GM19025 (cell line): ENCODE data around the gene SCAF1.
"Not testable (repeated sequence)": the region's sequence is repeated elsewhere in the genome, so short reads cannot be mapped to it uniquely, and the experiment has no call there.

Experiments used
- ATAC-seq: cut with Tn5 transposase; IDR thresholded peaks from one replicate; pipeline ENCODE4 v1.9.1; 2021; ENCODE audit warnings: mild to moderate bottlenecking, low read depth, moderate library complexity; ENCODE audit not compliant: unreplicated experiment

The SCAF1 gene

DNA sequence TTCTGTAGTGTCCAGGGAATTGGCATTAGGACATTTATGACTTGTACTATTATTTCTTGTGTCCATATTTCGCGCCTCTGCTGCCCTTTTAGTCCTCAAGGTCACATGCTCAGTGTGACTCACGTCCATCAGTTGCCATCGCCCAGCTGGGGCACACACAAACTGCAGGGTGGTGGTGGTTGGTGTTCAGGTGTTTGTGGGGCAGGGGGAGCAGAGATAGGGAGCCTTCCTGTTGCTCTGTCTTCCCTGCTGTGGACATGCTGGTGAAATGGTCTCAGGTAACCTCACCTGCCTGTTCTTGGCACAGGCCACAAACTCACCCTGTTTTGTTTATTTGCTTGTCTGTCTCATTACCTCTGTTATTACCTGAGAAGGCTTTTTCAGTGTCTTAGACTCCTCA lies 28.6 kb upstream of the SCAF1 start:
- ATAC-seq, result no peak

GRCh38 chr19:49614096-49614833 lies 27.7 kb upstream of the SCAF1 start:
- no peak for ATAC-seq

DNA sequence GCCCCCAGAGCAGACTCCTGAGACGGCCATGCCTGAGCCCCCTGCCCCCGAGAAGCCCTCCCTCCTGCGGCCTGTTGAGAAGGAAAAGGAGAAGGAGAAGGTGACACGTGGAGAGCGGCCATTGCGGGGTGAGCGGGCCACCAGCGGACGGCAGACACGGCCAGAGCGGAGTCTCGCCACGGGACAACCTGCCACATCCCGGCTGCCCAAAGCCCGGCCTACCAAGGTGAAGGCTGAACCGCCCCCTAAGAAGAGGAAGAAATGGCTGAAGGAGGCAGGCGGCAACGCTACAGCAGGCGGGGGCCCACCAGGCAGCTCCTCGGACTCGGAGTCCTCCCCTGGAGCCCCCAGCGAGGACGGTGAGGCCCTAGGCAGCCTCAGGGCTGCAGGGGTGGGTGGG lies 26.1 kb upstream of the SCAF1 start:
- ATAC-seq, result no peak

- ATAC-seq, result no peak
Observed at GRCh38 chr19:49616532-49616931, 25.5 kb upstream of the SCAF1 start.

DNA sequence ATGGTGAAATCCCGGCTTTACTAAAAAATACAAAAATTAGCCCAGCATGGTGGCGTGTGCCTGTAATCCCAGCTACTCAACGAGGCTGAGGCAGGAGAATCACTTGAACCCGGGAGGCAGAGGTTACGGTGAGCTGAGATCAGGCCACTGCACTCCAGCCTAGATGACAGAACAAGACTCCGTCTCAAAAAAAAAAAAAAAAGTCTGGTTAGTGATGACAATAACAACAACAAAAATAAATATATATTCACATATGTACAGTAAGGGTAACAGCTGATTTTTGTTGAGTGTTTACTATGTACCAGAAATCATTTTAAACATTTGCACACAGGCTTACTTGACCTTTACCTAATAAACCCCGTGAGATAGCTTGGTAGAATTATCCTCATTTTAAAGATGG lies 25.1 kb upstream of the SCAF1 start:
- ATAC-seq, result no peak

- not testable (repeated sequence) for ATAC-seq
Observed at GRCh38 chr19:49617860-49618259, 24.1 kb upstream of the SCAF1 start.

DNA sequence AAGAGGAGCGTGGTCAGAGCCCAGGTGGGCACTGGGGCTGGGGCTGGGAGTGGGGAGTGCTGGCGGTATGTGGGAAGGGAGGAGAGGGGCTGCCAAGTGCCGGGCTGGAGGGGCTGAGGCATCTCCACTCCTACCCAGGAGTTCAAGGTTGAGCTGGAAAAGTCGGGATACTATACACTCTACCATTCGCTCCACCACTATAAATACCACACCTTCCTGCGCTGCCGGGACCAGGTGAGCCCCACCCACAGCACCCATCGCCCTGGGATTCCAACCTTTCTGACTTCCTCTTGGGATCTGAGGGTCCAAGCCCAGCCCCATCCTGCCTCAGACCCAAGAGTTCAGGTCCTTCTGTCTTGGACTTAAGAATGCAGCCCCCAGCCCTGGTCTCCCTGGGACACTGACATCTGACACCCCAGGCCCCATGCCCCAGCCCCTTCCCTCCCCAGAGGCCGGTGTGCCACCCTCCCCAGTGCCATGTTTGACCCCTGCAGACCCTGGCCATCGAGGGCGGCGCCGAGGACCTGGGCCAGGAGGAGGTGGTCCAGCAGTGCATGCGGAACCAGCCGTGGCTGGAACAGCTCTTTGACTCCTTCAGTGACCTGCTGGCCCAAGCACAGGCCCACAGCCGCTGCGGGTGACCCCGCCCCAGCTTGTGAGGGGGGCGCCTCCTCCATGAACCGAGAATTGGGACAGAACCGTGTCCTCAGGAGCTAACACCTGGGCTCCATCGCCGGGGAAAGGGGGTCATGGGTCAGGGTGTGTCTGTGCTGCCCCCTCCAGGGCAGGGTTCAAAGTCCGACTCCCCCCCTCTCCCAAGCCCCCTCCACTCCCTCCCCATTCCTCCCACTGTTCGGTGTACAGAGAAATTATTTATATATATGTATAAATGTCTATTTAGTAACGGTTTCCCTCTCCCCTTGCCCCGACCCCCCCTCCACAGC lies 16.8 kb upstream of the SCAF1 start:
- ATAC-seq, result no peak

- ATAC-seq, result no peak
Observed at GRCh38 chr19:49626226-49626625, 15.8 kb upstream of the SCAF1 start.

DNA sequence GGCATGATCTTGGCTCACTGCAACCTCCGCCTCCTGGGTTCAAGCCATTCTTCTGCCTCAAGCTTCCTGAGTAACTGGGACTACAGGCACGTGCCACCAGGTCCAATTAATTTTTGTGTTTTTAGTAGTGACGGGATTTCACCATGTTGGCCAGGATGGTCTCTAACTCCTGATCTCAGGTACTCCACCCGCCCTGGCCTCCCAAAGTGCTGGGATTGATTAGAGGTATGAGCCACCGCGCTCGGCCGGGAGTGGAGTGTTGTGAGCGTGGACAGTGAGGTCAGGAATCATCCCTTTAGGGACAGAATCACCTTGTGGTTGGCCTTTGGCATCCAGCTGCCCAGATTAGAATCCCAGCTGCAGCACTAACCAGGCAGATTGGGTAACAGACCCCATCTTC lies 12.3 kb upstream of the SCAF1 start:
- ATAC-seq, result no peak

DNA sequence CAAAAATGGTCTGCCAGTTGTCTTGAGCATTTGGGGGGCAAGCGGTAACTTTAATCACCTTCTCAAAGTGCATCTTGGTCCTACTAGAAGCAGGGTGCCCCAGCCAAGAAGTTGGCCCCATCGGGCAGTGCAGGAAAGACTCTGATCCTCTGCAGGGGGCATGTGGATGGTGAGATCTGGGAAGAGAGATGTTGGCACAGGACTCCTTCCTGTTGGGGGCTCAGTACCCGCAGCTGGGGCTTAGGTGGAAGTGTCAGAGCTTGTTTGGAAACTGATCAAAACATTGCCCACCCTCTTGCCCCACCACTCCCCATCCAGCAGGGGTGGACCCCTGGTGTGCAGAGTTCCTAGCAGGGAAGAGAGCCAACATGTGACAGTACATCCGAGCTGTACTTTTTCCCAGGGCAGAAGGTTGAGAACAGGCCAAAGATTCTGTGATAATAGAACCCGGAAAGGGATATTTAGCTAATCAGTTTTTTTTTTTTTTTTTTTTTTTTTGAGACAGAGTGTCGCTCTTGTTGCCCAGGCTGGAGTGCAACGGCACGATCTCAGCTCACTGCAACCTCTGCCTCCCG lies 10.9 kb upstream of the SCAF1 start:
- no peak for ATAC-seq

- no peak for ATAC-seq
Observed at GRCh38 chr19:49631610-49632192, 10.3 kb upstream of the SCAF1 start.

DNA sequence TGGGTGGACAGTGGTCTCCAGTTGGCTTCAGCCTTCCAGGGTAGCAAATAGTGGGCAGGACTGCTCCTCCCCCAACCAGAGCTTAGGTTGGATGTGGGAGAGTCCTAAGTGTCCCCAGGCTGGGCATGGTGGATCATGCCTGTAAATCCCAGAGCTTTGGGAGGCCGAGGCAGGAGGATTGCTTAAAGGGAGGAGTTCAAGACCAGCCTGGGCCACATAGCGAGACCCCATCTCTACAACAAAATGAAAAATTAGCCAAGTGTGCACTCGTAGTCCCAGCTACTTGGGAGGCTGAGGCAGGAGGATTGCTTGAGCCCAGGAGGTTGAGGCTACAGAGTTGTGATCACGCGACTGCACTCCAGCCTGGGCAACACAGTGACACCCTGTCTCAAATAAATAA lies 9.4 kb upstream of the SCAF1 start:
- ATAC-seq, result no peak

DNA sequence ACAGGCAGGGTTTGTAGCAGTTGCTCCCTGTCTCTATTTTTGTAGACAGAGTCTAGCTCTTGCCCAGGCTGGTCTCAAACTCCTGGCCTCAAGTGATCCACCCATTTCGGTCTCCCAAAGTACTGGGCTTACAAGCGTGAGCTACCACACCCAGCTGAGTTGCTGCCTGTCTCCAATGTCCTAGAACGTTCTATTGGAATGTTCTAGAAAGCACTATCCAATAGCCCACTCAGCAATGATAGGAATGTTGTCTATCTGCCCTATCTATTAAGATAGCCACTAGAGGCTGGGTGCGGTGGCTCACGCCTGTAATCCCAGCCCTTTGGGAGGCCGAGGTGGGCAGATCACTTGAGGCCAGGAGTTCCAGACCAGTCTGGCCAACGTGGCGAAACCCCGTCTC lies 8.7 kb upstream of the SCAF1 start:
- not testable (repeated sequence) for ATAC-seq

GRCh38 chr19:49635530-49636232 lies 6.3 kb upstream of the SCAF1 start:
- ATAC-seq, result no peak

GRCh38 chr19:49636233-49636932 lies 5.6 kb upstream of the SCAF1 start:
- ATAC-seq, result no peak

DNA sequence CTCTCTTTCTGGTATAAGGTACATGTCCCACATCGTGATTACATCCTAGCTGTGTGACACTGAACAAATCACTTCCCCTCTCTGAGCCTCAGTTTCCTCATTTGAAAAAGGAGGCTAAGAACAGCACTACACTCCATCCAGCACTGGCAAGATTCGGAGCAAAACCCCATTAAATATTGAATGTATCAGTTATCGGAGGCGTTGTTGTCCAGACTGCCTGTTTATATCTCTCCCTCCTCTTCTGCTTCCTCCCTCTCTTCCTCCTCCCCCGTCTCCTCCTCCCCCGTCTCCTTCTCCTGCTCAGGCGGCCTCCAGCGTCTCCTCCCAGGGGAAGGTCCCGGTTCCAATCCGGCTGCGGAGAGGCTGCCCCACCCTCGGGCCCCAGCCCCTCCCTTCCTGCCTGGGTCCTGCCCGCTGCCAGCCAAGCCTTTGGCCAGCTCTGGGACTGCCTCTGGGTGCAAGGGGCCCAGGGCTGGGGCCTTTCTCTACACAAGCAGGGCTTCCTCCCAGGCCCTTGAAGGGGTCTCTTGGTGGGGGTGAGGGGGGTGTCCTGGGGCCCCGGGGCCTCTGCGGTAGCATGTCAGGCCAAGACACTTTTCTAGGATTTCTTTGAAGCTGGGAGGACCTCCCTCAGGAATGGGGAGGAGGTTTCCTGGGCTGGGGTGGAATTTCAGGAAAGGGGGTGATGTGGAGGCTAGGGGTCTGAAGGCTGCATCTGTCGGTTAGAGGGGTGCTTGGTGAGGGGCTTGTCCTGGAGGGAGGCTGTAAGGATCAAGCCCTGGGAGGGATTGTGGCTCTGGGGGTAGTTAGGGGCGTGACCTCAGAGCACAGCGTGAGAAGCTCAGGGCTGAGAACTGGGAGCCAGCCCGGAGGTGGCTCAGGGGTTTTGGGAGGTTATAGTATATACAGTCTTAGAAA lies 3.9 kb upstream of the SCAF1 start:
- ATAC-seq, result no peak

DNA sequence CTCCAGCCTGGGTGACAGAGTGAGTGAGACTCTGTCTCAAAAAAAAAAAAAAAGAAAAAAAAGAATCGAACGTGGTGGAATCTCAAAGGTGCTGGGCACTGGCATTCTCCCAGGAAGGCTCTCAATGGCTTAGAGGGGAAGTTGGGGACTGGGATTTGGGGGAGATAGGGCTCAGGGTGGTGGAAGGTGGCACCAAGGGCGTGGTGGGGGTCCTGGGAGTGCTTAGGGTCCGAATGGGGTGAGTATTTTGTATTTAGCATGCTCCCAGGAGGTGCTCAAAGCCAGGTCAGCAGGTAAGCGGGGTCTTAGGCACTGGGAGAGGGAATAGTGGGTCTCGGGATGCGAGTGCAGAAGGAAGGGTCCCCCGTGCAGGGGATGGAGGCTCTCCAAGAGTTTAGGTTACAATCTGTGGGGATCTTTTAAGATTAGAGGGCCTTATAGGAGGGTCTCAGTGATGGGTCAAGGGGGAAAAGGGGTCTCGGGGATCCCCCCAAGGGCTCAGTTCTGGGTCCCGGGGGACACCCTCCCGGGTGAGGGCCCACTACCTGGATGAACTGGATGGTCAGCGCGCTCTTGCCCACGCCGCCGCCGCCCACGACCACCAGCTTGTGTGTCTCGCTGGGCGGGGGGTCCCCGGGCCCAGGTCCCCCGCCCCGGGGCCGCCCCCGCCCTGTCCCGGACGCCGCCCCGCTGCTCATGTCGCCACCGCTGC lies 2.5 kb upstream of the SCAF1 start:
- ATAC-seq, result no peak
